HepG2 (cell line): ENCODE results near the gene FGF7. TPM values are rescaled to one million over a fixed set of nuclear protein-coding genes. Genes with fewer than 3 reads are reported as not detected.
A peak's percentile ranks its signal among the peaks of the same experiment; 100 is the strongest.

Source experiments
- ATAC-seq: fragments of 200-7000 bp; cut with Tn5 transposase; 3 replicates; pipeline ENCODE4 v1.9.1; 2020; ENCODE audit warnings: mild to moderate bottlenecking, moderate library complexity
- Bru-seq: library from RNA; stranded (reverse); fragments of 400-500 nt; gene quantifications from one replicate; lab custom pipeline; 2021; lab: Mats Ljungman, UMichigan
- BruChase-seq, 2 experiments: library from RNA; stranded (reverse); fragments of 400-500 nt; gene quantifications; one replicate each; lab custom pipeline; 2021; lab: Mats Ljungman, UMichigan
- BruUV-seq: library from RNA; stranded (reverse); fragments of 400-500 nt; replicated peaks from 2 replicates; lab custom pipeline; 2021; lab: Mats Ljungman, UMichigan
- CTCF ChIA-PET: fragments of 300-600 bp; formaldehyde crosslinking; extraction: SDS; loops from one replicate; lab custom pipeline; 2021; ENCODE audit warnings: low total read pairs, inconsistent platforms, low intra/inter-chr PET ratio; lab: Yijun Ruan, JAX
- POLR2A ChIA-PET: fragments of 350-600 bp; sonication (Branson Sonifier 250); formaldehyde crosslinking; loops from one replicate; lab custom pipeline; 2020; ENCODE audit warnings: antibody characterized with exemption, inconsistent platforms; lab: Yijun Ruan, JAX
- DNase-seq: peaks from one replicate; pipeline ENCODE4 v3.0.0-alpha.2; 2015; ENCODE audit warnings: low spot score
- FAIRE-seq: peaks from 3 replicates; lab custom pipeline; 2011; peaks lifted over from hg19 to GRCh38; lab: Jason Lieb, UNC
- H2AFZ ChIP-seq: one replicate; pipeline ENCODE4 v1.6.1; 2011; ENCODE audit warnings: low read length, inconsistent platforms
- H3K27ac ChIP-seq: fragments of 300-600 bp; 3 replicates; pipeline ENCODE4 v1.8.0; 2011; ENCODE audit warnings: mixed run types, mild to moderate bottlenecking, mixed read lengths, low read length, inconsistent platforms; ENCODE audit not compliant: insufficient read depth; ENCODE audit errors: extremely low read length
- H3K27me3 ChIP-seq, 2 experiments: fragments of 200-600 bp in 1 of 2; 2 replicates in 1 of 2; 3 replicates in 1 of 2; pipeline versions ENCODE4 v1.6.0 to v1.8.0; 2011; ENCODE audit warnings: low read length in 2 of 2, mild to moderate bottlenecking in 2 of 2, moderate library complexity in 2 of 2, inconsistent platforms in 1 of 2; ENCODE audit not compliant: insufficient read depth in 2 of 2, control insufficient read depth in 1 of 2
- H3K36me3 ChIP-seq, 2 experiments: fragments of 200-600 bp in 1 of 2; replicated peaks in 1 of 2; 2 replicates in 1 of 2; 3 replicates in 1 of 2; pipeline versions ENCODE4 v1.5.1 to v1.8.0; 2011; ENCODE audit warnings: low read length in 2 of 2, inconsistent platforms in 1 of 2; ENCODE audit not compliant: insufficient read depth in 2 of 2, control insufficient read depth in 1 of 2
- H3K4me1 ChIP-seq: 2 replicates; pipeline ENCODE4 v1.5.1; 2012; ENCODE audit warnings: low read length, inconsistent platforms; ENCODE audit not compliant: insufficient read depth
- H3K4me2 ChIP-seq: 2 replicates; pipeline ENCODE4 v1.6.0; 2011; ENCODE audit warnings: low read depth, low read length, inconsistent platforms
- H3K4me3 ChIP-seq, 3 experiments: fragments of 200-600 bp in 1 of 3; sonication (generic), shearing (Covaris generic) in 1 of 3; replicated peaks in 1 of 3; 2 replicates each; pipeline ENCODE4 v1.5.1; 2011 to 2016; ENCODE audit warnings: low read length in 3 of 3, inconsistent platforms in 2 of 3, low read depth in 2 of 3, mild to moderate bottlenecking in 2 of 3, control low read depth in 1 of 3, mixed read lengths in 1 of 3; ENCODE audit not compliant: insufficient read depth in 1 of 3
- H3K79me2 ChIP-seq: one replicate; pipeline ENCODE4 v1.6.1; 2011; ENCODE audit warnings: low read length, inconsistent platforms; ENCODE audit not compliant: insufficient read depth
- H3K9ac ChIP-seq: 2 replicates; pipeline ENCODE4 v1.6.0; 2011; ENCODE audit warnings: mild to moderate bottlenecking, low read depth, low read length, inconsistent platforms; ENCODE audit not compliant: insufficient read depth
- H3K9me3 ChIP-seq: 2 replicates; pipeline ENCODE4 v1.5.1; 2012; ENCODE audit warnings: mild to moderate bottlenecking, low read length
- H4K20me1 ChIP-seq: 2 replicates; pipeline ENCODE4 v1.6.0; 2011; ENCODE audit warnings: inconsistent platforms, mild to moderate bottlenecking, low read length, moderate library complexity; ENCODE audit not compliant: insufficient read depth
- AGO1 ChIP-seq: fragments of 200-400 bp; formaldehyde crosslinking; IDR thresholded peaks from 2 replicates; pipeline ENCODE4 v1.6.1; 2017; ENCODE audit warnings: mild to moderate bottlenecking, low read depth, low read length, moderate library complexity; ENCODE audit not compliant: poor library complexity, severe bottlenecking
- NFYB ChIP-seq: sonication (generic); formaldehyde crosslinking; IDR thresholded peaks from 2 replicates; pipeline ENCODE4 v1.4.0; 2020; ENCODE audit warnings: missing genetic modification reagents
- PHF21A ChIP-seq: sonication (generic); formaldehyde crosslinking; IDR thresholded peaks from 2 replicates; pipeline ENCODE4 v1.5.0; 2020; ENCODE audit warnings: mild to moderate bottlenecking, missing genetic modification reagents
- RAD21 ChIP-seq: fragments of 450-650 bp; formaldehyde crosslinking; IDR thresholded peaks from 2 replicates; pipeline ENCODE4 v1.5.0; 2020; ENCODE audit warnings: mild to moderate bottlenecking
- ZFP36L2 ChIP-seq: sonication (generic); formaldehyde crosslinking; IDR thresholded peaks from 2 replicates; pipeline ENCODE4 v1.4.0; 2020; ENCODE audit warnings: missing genetic modification reagents
- ZNF792 ChIP-seq: IDR thresholded peaks from 2 replicates; pipeline ENCODE4 v1.6.1; 2016
- WGBS: methylation state at CpG from one replicate; pipeline ENCODE4 v1.1.6; 2017; ENCODE audit warnings: low lambda C conversion rate; 5-methylcytosine and 5-hydroxymethylcytosine counted together
- in situ Hi-C: cut with HindIII; loops from 2 replicates; pipeline ENCODE4 v1.10.0; 2017; ENCODE audit warnings: low pct_unique_long_range_greater_than_20kb; ENCODE audit not compliant: extremely low pct_ligation_motif_present
- intact Hi-C: fragments of 100-400 bp; cut with micrococcal nuclease; formaldehyde crosslinking; loops from one replicate; pipeline ENCODE4 v1.10.0; 2022; ENCODE audit not compliant: unreplicated experiment
- long read RNA-seq, 2 experiments: library from RNA in 1 of 2; library from polyadenylated mRNA in 1 of 2; stranded (forward) in 1 of 2; unstranded in 1 of 2; transcript quantifications; one replicate each; pipeline ENCODE4 v2.0.0, GENCODE V29; 2019 to 2022
- polyA minus RNA-seq, 3 experiments: library from RNA; depleted of rRNA, polyadenylated mRNA; stranded (reverse); fragments of >200 nt; gene quantifications; 2 replicates each; pipeline ENCODE4 v1.2.3, GENCODE V29; 2011; ENCODE audit warnings: low replicate concordance in 1 of 3
- polyA plus RNA-seq, 8 experiments: library from polyadenylated mRNA; depleted of rRNA in 3 of 8; stranded (reverse) in 7 of 8; unstranded in 1 of 8; fragments of >200 nt; fragmentation: Illumina TruSeq in 4 of 8; extraction: Trizol in 4 of 8; gene quantifications; 2 replicates each; pipeline versions ENCODE4 v1.2.1 to v1.2.3, GENCODE V29; 2011 to 2016; ENCODE audit warnings: low read depth in 4 of 8, missing spikeins in 1 of 8, mixed read lengths in 1 of 8; ENCODE audit not compliant: insufficient read depth in 1 of 8
- total RNA-seq, 5 experiments: library from RNA; depleted of rRNA; stranded (reverse); fragments of >200 nt; fragmentation: Illumina TruSeq; extraction: Trizol; gene quantifications; 2 replicates each; pipeline ENCODE4 v1.2.3, GENCODE V29; 2016; ENCODE audit warnings: low read depth in 1 of 5
- TF ChIP-seq, protein P1 (sequence below): sonication (generic); formaldehyde crosslinking; conservative IDR thresholded peaks from 2 replicates; pipeline ENCODE4 v1.4.0; 2020; ENCODE audit warnings: mild to moderate bottlenecking, missing genetic modification reagents, moderate library complexity
- TF ChIP-seq, protein P2 (sequence below): sonication (generic); formaldehyde crosslinking; conservative IDR thresholded peaks from 2 replicates; pipeline ENCODE4 v1.8.0; 2022; ENCODE audit warnings: low read depth, missing genetic modification reagents
- TF ChIP-seq, protein P3 (sequence below): sonication (generic); formaldehyde crosslinking; IDR thresholded peaks from 2 replicates; pipeline ENCODE4 v1.5.1; 2020; ENCODE audit warnings: missing genetic modification reagents, mild to moderate bottlenecking, borderline replicate concordance

FGF7 gene, protein sequence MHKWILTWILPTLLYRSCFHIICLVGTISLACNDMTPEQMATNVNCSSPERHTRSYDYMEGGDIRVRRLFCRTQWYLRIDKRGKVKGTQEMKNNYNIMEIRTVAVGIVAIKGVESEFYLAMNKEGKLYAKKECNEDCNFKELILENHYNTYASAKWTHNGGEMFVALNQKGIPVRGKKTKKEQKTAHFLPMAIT
- total RNA-seq (2016; rRNA removed; fragmentation: Illumina TruSeq; extraction: Trizol): not detected in 2 replicates
- total RNA-seq (2016; cell fraction: cytosol; rRNA removed; fragmentation: Illumina TruSeq; extraction: Trizol; ENCODE audit: low read depth): not detected in 2 replicates
- not detected in 2 replicates for total RNA-seq (2016; cell fraction: insoluble cytoplasmic fraction; rRNA removed; fragmentation: Illumina TruSeq; extraction: Trizol)
- not detected in 2 replicates for total RNA-seq (2016; cell fraction: membrane; rRNA removed; fragmentation: Illumina TruSeq; extraction: Trizol)
- 0.22 TPM in 1 of 2 replicates, not detected in the other for total RNA-seq (2016; cell fraction: nucleus; rRNA removed; fragmentation: Illumina TruSeq; extraction: Trizol)
- polyA plus RNA-seq (2011; rRNA removed): not detected in 2 replicates
- not detected in 2 replicates for polyA plus RNA-seq (2011; cell fraction: cytosol; rRNA removed)
- not detected in 2 replicates for polyA plus RNA-seq (2011; cell fraction: nucleus; rRNA removed)
- not detected in 2 replicates for polyA plus RNA-seq (2012)
- polyA plus RNA-seq (2016; cell fraction: cytosol; fragmentation: Illumina TruSeq; extraction: Trizol; ENCODE audit: low read depth): not detected in 2 replicates
- polyA plus RNA-seq (2016; cell fraction: insoluble cytoplasmic fraction; fragmentation: Illumina TruSeq; extraction: Trizol; ENCODE audit: low read depth): not detected in 2 replicates
- not detected in 2 replicates for polyA plus RNA-seq (2016; cell fraction: membrane; fragmentation: Illumina TruSeq; extraction: Trizol; ENCODE audit: low read depth)
- not detected in 2 replicates for polyA plus RNA-seq (2016; cell fraction: nucleus; fragmentation: Illumina TruSeq; extraction: Trizol; ENCODE audit: insufficient read depth, low read depth)
- 9.1 TPM in 1 of 2 replicates, not detected in the other for polyA minus RNA-seq (2011; rRNA and poly(A)+ RNA removed; ENCODE audit: low replicate concordance)
- polyA minus RNA-seq (2011; cell fraction: cytosol; rRNA and poly(A)+ RNA removed): not detected in 2 replicates
- polyA minus RNA-seq (2011; cell fraction: nucleus; rRNA and poly(A)+ RNA removed): 0.25 TPM in 1 of 2 replicates, not detected in the other
- Bru-seq, nascent RNA: percentile 12 among the genes with signal in this experiment
- BruChase-seq, experiment 1, labeled RNA remaining after a 6-hour chase: percentile 20 among the genes with signal in this experiment
- percentile 23 among the genes with signal in this experiment for BruChase-seq, experiment 2, labeled RNA remaining after a 2-hour chase
- long read RNA-seq, experiment 1: 0 reads
- long read RNA-seq, experiment 2: 0 reads

GRCh38 chr15:49423021-49423420 lies at the start of gene FGF7:
TSS of gene FGF7 (plus strand) at chr15:49423242. CDS start at chr15:49424298, 1,056 bp downstream.
- in situ Hi-C loops: loop anchor here (5.0 kb wide), 2 partner anchors 191 to 561 kb away; no protein-coding TSS in a partner anchor
- no peak for TF ChIP-seq NFYB (CRISPR knock-in tag)
- TF ChIP-seq, protein P1, sequence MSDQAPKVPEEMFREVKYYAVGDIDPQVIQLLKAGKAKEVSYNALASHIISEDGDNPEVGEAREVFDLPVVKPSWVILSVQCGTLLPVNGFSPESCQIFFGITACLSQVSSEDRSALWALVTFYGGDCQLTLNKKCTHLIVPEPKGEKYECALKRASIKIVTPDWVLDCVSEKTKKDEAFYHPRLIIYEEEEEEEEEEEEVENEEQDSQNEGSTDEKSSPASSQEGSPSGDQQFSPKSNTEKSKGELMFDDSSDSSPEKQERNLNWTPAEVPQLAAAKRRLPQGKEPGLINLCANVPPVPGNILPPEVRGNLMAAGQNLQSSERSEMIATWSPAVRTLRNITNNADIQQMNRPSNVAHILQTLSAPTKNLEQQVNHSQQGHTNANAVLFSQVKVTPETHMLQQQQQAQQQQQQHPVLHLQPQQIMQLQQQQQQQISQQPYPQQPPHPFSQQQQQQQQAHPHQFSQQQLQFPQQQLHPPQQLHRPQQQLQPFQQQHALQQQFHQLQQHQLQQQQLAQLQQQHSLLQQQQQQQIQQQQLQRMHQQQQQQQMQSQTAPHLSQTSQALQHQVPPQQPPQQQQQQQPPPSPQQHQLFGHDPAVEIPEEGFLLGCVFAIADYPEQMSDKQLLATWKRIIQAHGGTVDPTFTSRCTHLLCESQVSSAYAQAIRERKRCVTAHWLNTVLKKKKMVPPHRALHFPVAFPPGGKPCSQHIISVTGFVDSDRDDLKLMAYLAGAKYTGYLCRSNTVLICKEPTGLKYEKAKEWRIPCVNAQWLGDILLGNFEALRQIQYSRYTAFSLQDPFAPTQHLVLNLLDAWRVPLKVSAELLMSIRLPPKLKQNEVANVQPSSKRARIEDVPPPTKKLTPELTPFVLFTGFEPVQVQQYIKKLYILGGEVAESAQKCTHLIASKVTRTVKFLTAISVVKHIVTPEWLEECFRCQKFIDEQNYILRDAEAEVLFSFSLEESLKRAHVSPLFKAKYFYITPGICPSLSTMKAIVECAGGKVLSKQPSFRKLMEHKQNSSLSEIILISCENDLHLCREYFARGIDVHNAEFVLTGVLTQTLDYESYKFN (CRISPR knock-in tag): no peak
- TF ChIP-seq ZNF792 (CRISPR knock-in tag): no peak
- no peak for TF ChIP-seq RAD21 (CRISPR knock-in tag)
- TF ChIP-seq, protein P2, sequence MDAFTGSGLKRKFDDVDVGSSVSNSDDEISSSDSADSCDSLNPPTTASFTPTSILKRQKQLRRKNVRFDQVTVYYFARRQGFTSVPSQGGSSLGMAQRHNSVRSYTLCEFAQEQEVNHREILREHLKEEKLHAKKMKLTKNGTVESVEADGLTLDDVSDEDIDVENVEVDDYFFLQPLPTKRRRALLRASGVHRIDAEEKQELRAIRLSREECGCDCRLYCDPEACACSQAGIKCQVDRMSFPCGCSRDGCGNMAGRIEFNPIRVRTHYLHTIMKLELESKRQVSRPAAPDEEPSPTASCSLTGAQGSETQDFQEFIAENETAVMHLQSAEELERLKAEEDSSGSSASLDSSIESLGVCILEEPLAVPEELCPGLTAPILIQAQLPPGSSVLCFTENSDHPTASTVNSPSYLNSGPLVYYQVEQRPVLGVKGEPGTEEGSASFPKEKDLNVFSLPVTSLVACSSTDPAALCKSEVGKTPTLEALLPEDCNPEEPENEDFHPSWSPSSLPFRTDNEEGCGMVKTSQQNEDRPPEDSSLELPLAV: no peak
- TF ChIP-seq PHF21A (CRISPR knock-in tag): no peak
- TF ChIP-seq, protein P3, sequence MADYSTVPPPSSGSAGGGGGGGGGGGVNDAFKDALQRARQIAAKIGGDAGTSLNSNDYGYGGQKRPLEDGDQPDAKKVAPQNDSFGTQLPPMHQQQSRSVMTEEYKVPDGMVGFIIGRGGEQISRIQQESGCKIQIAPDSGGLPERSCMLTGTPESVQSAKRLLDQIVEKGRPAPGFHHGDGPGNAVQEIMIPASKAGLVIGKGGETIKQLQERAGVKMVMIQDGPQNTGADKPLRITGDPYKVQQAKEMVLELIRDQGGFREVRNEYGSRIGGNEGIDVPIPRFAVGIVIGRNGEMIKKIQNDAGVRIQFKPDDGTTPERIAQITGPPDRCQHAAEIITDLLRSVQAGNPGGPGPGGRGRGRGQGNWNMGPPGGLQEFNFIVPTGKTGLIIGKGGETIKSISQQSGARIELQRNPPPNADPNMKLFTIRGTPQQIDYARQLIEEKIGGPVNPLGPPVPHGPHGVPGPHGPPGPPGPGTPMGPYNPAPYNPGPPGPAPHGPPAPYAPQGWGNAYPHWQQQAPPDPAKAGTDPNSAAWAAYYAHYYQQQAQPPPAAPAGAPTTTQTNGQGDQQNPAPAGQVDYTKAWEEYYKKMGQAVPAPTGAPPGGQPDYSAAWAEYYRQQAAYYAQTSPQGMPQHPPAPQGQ: no peak
- TF ChIP-seq ZFP36L2 (CRISPR knock-in tag): no peak
- no peak for TF ChIP-seq AGO1
- CTCF ChIA-PET: interaction anchor here (1.8 to 2.3 kb wide), 2 partner anchors 187 to 561 kb away, joined by 21 to 22 read pairs; no protein-coding TSS in a partner anchor
- ATAC-seq (no peak), FAIRE-seq (no peak), DNase-seq (peak; percentile 2)
- no peaks in the 10 kb centered on the region for H3K79me2 ChIP-seq
- no peak within 1 kb of the TSS for H3K4me3 ChIP-seq
- H3K9me3 ChIP-seq: no peaks in the 10 kb centered on the region
- no peak within 1 kb of the TSS for H3K9ac ChIP-seq
- H3K4me1 ChIP-seq: no peaks in the 10 kb centered on the region
- WGBS: 40% methylated on average over 4 of the region's 4 CpGs
- H3K36me3 ChIP-seq: no peaks in the 10 kb centered on the region
- intact Hi-C loops: no loop called here
- no peak within 1 kb of the TSS for H2AFZ ChIP-seq
- no peaks in the 10 kb centered on the region for H3K27me3 ChIP-seq
- no peak within 1 kb of the TSS for H3K27ac ChIP-seq
- H4K20me1 ChIP-seq: no peaks in the 10 kb centered on the region
- POLR2A ChIA-PET: no interaction called here
- H3K4me2 ChIP-seq: peak within 1 kb of the TSS; percentile 37
- BruUV-seq: no TSS peak
